ENCODE data around the gene MUCL3.
"Not testable (repeated sequence)": the region's sequence is repeated elsewhere in the genome, so short reads cannot be mapped to it uniquely, and the experiment has no call there.

Gene MUCL3

DNA sequence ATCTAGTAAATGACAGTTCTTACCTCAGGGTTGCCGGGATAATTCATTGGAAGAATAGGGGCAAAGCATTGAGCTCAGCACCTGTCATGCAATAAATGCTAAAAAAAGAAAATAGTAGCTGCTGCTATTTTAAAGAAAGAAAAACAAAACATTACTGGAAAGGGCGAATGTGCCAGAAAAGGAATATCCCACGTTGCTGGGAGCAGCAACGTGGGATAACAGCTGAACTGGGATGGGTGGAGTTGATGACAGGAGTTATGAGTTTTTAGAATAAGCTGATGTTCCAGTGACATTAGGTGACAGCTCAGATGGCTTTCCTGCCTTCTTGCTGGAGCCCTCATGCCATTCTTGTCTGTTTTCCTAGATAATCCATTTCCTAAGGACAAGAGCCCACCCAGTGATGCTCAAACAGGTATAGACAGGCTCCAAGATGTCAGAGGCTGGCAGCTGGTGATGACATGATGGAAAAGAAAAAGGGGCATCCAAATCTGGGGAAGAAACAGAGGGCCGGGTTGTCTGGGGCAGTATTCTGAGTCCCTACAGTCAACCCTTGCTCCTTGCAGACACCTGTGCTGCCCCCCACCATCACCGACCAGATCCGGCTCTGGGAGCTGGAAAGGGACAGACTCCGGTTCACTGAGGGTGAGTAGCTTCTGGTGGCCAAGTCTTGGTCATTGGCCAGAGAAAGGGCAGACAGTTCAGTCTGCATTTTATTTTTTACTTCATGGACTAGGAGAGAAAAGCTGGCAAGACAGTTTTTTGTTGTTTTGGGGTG is 27.8 kb upstream of the MUCL3 start:
- DNase-seq, result no peak

DNA sequence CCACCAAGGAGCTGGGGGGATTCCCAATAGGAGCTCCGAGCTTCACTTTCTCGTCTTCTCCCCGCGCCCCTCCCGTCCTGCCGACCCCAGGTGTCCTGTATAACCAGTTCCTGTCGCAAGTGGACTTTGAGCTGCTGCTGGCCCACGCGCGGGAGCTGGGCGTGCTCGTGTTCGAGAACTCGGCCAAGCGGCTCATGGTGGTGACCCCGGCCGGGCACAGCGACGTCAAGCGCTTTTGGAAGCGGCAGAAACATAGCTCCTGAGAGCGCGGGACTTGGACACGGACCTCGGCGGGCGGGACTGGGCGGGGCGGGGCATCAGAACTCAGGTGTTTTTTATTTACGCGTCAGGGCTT is 27.1 kb upstream of the MUCL3 start:
- no peak for DNase-seq

DNA sequence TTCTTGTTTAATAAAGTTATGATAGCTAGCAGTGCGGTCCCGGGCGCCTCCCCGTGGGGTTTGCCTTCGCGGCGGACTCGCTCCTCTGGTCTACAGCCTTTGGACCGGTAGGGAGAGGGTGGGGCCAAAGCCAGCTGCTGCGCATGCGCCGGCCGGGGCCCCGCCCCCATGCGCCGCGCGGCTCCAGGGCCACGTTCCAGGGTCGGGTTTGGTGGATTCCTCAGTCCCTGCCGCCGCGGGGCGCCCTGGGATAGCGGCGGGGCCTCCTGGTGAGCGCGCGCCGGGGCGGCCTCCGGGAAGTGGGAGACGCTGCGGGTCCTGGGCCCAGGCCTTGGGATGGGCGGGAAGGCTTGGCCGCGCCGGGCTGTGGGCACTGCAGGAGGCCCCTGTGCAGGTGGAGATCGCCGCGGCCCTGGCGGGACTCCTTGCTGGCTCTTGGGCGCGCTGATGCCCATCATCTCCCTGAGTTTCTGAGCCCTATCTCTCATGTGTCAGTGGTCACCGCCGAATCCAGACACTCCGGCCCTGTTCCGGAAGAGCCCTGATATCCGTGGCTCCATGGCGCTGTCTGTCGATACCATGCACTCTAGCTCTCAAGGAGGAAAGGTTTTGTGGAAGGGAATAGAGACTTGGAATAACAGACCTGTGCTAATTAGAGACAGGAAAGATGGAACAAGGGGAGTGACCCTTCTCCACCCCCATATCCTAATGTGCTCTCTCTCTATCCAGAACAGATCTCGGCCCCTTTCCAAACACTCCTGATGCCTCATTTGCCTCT is 26.5 kb upstream of the MUCL3 start, which contains the start of gene VARS2:
VARS2 (plus strand) TSS at position 163 of the 778 bp plus-strand sequence; CDS start at position 762, 599 bp downstream.
- DNase-seq, result peak; percentile 84 to 90

DNA sequence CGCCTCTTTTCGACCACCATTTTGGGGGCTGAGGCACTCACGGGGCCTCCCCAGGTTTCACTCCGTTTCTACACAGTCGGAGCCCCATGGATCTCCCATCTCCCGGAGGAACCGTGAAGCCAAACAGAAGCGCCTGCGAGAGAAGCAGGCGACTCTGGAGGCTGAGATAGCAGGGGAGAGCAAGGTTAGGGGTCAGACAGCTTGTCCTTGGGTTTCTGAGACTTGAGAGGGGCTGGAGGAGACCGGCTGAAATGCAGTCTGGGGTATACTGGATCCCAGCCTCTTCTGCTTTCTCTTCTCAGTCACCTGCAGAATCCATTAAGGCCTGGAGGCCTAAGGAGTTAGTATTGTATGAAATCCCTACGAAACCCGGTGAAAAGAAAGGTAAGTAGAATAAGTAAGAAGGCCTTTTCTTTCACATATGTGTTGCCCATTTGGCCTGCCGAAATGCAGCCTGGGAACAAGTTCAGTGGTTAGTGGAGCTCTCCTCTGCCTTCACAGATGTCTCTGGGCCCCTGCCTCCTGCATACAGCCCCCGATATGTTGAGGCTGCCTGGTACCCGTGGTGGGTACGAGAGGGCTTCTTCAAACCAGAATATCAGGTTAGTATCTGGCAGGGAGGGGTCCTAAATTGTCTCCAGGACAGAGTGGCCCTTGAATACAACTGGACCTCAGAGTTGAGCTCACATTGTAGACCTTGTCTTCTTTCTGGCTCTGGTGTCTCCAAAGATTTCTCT is 25.8 kb upstream of the MUCL3 start:
- no peak for DNase-seq

DNA sequence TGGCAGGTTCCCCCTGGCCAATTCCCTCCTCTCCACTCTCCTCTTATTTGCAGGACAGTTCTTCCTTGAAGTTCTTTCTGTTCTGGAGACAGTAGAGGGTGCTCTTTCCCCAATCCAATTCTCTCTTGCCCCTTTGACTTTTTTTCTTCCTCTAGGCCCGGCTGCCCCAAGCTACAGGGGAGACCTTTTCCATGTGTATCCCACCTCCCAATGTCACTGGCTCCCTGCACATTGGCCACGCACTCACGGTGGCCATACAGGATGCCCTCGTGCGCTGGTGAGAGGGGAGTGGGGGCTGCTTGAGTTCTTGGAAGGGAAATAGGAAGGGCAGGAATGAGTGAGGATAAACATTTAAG is 25.2 kb upstream of the MUCL3 start:
- peak; percentile 69 to 78 for DNase-seq

DNA sequence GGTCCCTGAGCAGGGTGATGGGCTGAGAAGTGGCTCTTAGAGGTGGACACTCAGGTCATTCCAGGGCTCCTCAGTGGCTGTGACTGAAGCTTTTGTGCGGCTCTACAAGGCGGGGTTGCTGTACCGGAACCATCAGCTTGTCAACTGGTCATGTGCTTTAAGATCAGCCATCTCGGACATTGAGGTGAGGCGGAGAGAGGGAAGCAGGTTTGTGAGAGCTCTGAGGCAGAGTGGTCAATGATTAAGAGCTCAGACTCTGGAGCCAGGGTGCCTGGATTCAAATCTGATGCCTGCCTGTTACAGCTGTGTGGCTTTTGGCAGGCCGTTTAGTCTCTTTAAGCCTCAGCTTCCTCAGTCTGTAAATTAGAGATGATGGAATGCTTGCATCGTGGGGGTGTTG is 23.7 kb upstream of the MUCL3 start:
- DNase-seq, result no peak

DNA sequence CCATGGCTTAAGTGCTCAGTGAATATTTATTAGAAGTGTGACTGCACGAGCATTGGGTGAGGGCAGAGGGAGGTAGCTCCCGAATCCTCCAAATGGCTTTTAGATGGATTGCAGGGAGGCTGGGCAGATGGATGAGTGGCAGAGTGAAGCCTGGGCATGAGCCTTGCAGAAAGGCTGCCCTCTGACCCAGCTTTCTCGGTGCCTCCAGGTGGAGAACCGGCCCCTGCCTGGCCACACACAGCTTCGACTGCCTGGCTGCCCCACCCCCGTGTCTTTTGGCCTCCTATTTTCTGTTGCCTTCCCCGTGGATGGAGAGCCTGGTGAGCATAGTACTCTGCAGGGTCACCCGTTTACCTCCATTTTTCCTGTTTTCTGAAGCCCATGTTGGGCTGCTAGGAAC is 23.3 kb upstream of the MUCL3 start:
- DNase-seq, result no peak

DNA sequence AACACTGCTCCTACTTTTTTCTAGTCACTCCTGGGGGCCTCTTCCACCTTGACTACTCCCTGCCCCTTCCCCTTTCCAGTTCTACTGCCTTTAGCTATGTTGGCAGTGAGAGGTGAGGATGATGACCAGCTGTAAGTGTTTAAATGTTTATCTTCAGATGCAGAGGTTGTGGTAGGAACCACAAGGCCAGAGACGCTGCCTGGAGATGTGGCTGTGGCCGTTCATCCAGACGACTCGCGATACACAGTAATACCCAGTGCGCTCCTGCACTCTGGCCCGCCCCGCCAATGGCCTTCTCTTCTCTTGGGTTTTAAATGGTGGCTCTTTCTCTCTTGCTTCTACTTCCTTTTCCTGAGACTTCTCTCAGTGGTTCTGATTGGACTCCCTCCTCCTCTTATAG is 22.1 kb upstream of the MUCL3 start:
- DNase-seq, result no peak

DNA sequence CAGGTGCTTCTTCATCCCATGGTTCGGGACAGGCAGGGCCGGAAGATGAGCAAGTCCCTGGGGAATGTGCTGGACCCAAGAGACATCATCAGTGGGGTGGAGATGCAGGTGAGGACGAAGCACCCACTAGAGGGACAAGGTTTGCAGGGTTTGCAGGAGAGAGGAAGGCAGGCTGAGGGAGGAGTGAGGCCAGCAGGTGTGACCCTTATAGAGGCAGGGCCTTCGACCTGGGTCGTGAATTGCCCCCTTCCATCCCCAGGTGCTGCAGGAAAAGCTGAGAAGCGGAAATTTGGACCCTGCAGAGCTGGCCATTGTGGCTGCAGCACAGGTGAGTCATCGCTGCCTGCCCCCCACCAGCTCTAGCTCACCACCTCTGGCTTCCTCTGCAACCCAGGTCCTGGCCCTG is 18.3 kb upstream of the MUCL3 start:
- no peak for DNase-seq

DNA sequence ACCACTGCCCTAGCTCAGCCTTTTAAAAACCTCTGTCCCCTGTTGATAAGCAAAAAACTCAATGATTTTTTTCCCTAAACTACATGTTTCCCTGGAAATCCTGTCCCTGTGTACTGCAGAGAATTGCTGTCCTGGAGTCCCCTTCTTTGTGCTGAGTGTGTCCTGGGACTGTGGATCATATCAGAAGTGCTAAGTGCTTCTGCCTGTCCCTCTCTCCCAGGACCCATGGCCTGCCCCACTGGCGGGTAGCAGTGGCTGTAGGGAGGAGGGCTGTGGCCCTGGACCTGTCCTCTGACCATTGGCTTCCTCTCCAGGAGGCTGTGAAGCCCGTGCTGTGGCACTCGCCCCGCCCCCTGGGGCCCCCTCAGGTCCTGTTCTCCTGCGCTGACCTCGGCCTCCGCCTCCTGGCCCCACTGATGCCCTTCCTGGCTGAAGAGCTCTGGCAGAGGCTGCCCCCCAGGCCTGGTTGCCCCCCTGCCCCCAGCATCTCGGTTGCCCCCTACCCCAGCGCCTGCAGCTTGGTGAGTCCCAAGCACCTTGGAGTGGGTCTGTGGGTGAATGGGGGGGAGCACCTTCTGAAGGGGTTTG is 16.6 kb upstream of the MUCL3 start:
- DNase-seq, result not testable (repeated sequence)

DNA sequence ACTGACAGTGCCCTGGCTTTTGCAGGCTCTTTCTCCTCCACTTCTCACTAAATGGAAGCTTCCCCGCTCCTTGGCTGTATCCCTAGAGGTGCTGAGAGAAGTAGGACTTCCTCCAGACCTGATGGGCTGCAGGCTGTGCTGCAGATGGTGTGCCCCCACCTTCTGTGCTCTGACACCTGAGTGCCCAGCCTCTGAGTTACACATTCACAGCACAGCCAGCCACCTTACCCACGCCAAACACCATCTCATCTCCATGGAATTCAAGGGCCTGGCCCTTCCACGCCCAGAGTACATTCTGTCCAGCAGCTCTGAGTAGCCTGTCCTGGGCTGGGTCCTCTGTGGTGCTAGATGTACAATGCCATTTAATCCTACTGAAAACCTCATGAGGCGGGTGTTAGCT is 14.1 kb upstream of the MUCL3 start:
- no peak for DNase-seq

DNA sequence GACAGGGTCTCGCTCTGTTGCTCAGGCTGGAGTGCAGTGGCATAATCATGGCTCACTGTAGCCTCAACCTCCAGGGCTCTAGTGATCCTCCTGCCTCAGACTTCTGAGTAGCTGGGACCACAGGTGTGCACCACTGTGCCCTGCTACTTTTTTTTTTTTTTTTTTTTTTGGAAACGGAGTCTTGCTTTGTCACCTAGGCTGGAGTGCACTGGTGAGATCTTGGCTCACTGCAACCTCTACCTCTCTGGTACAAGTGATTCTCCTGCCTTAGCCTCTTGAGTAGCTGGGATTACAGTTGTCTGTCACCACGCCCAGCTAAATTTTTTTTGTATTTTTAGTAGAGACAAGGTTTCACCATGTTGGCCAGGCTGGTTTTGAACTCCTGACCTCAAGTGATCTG is 13.7 kb upstream of the MUCL3 start:
- DNase-seq, result not testable (repeated sequence)

DNA sequence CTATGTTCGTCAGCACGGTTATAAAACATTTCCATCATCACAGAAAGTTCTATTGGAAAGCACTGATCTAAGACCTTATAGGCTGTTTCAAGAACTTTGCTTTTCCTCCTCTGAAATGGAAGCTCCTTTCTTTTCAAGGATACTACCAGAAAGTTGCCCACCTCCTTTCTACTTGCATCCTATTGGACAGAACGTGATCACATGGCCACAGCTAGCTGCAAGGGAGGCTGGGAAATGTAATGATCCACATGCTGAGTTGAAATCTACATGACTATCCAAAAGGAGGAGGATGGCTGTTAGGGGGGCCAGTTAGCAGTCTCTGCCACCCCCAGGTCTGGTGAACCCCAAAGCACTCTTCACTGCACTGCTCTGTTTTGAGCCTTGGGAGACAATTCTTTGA is 12.1 kb upstream of the MUCL3 start:
- DNase-seq, result no peak

DNA sequence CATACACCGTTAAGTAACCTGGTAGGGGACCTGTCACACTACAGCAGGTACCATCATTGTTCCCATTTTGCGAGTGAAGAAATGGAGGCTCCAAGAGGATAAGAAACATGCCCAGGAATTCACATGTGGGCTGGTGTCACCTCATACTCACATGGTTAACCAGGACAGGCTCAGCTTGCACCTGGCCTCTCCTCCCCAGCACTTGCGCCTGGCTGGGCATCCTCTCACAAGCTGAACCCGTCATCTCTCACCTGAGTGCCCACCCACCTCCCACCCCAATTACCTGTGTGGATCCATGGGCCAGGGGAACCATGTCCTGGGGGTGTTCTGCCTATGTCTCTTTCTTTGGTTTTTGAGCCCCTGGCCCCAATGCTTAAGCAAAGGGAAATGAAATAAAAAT is 10.3 kb upstream of the MUCL3 start:
- no peak for DNase-seq

DNA sequence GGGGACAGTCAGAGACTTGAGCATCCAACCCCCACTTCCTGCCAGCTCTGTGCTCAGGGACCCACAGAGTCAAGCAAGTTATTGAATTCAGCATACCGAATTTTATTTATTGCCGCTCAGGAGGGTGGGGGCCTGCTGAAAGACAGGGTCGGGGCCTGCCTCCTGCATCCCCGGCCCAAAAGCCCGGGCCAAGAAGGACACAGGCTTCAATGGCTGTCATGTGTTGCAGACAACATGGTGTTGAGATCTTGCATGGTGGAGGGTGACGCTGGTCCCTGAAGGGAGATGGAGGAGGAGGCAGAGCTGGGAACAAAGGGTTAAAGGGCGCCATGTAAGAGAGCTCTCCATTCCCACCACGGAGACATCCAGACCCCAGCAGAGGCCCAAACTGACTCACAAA is 9.5 kb upstream of the MUCL3 start:
- no peak for DNase-seq

DNA sequence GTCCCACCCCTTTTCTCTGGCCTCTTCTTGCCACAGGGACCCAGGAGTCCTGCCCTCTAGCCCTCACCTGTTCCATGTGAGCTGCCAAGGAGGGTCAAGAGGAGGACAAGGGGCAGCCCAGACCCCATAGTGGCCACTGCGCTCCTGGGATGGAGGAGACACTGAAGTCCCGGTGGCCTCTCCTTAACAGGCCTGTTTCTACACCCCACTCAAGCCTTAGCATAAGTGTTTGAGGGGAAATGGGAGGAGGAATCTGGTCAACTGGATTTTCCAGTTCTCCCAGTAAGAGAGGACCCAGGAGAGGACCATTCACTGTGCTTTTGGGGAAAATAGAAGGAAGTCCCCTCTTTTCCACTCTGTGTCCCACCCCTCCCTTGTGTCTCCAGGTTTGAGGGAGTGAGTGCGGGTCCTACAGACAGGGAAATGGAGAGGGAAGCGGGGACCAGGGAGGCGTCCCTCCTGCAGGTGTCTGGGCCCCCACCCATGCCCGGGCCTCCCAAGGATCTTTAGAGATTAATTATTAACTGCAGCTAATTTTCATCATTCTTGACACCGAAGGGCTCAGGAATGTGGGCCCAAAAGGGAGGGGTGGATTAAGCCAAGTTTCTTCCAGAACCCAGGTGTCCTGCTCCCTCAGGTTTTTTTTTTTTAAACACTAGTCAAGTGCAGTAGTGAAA is 8.7 kb upstream of the MUCL3 start, which contains the start of gene SFTA2:
SFTA2 (minus strand) TSS at position 202 of the 677 bp plus-strand sequence; CDS start at position 128, 74 bp downstream.
- DNase-seq, result no peak

DNA sequence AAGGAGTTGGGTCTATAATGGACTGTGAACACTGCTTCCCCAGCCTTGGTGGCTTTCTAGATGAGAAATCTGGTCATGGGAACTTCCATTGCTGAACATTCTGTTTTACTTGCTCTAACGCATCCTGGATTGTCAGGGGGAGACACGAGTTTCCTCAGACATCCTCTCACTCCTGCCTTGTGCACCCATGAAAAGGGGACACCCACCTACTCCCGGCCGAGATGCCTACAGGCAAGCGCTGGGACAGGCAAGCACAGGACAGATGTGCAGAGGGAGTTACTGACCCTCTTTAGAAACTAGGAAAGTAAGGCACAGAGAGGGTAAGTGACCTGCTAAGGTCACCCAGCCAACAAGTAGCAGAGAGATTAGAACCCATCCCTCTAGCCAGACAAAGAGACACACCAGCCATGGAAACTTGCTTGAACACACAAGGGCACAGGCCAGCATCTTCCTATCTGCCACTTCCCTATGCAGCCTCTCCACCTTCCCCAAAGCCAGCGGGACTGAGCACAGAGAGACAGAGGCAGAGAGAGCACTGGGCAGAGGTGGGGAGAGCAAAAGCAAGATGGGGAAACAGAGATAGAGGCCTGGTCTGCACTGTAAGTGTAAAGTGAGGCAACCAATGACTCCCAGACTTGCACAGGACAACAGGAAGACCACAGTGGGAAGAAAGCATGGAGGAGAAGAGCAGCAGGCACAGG is 8.0 kb upstream of the MUCL3 start:
- DNase-seq, result no peak

DNA sequence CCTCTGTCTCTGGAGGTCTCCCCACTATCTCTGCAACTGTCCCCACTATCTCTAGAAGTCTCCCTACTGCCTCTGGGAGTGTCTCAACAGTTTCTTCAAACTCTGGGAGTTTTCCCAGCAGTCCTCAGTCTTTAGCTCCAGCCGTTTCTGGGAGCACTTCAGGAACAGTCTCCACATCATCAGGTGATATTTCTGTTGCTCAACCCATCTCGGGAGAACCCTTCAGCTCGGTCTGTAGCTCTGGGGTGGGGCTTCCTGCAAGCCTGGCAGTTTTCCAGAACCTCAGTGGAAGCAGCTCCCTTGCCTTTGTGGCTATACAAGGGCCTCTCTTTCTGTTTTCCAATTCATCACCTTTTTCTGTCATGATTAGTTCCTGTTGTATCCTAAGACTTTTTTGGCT is 5.8 kb upstream of the MUCL3 start:
- DNase-seq, result no peak

DNA sequence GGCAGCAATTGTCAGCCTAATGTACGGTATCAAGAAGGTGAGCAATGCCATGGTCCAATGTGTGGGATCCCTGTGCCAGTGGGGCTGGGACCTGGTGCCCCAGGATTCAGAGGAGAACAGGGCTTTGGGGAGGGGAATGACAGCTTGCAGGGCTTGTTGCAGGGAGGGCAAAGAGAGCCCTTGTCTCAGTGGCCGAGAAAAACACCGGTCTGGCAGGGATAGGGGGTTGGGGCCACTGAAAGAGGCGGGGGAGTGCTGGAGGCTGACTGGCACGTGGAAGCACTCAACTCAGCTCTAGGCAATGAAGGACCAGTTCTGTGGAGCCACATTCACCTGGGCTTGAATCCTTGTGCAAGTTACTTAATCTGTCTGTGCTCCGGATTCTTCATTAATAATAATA is 3.5 kb upstream of the MUCL3 start:
- no peak for DNase-seq

DNA sequence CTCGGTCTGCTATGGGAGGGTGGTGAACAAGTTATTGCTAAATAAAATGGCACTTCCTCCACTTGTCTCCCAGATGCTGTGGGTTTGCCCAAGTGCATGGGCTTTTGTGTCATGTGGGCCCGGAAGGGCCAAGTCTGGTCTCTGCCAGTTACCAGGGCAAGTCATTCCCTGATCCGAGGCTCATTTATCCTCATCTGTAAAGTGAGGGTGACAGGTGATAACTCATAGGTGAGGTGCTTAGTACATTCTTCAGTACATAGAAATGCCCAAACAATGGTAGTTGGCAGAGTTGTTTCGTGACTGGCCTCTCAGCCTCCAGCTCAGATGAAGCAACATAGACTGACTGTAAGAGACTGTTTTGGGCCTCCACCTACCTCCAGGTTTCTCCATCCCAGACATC is 2.0 kb upstream of the MUCL3 start:
- DNase-seq, result no peak

DNA sequence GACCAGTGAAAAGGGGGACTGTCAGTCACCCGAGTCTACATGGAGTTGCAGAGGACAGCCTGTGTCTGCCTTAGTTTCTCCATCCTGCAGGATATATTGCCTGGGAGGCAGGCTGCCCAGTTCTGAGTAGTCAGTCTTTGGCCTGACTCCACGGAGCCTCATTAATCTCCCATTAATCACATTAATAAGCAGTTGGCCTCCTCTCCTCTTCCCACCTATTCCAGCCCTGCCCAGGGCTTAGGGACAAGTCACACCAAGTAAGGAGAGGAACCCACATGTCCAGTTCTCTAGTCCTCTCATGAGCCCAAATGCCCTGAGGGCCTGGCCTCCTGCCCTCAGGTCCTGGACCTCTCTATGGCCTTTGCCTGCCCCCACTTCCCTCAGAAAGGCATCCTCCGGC is 1.3 kb upstream of the MUCL3 start:
- no peak for DNase-seq
